HCT116 (cell line): ENCODE data around the gene NKAIN4. TPM values are rescaled to one million over a fixed set of nuclear protein-coding genes. Genes with fewer than 3 reads are reported as not detected.

ENCODE experiments used
- ATAC-seq: fragments of 200-7000 bp; cut with Tn5 transposase; 2 replicates; pipeline ENCODE4 v1.9.1; 2020; ENCODE audit warnings: mild to moderate bottlenecking, moderate library complexity
- BruUV-seq: library from RNA; stranded (reverse); fragments of 400-500 nt; replicated peaks from 2 replicates; lab custom pipeline; 2021; lab: Mats Ljungman, UMichigan
- CTCF ChIA-PET: fragments of 300-600 bp; sonication (Branson Sonifier 250); formaldehyde crosslinking; loops from one replicate; lab custom pipeline; 2021; ENCODE audit warnings: antibody characterized with exemption; lab: Charles Lee
- POLR2A ChIA-PET: fragments of 300-600, 350-600 bp; sonication (Branson Sonifier 250); formaldehyde crosslinking; loops from one replicate; lab custom pipeline; 2021; ENCODE audit warnings: antibody characterized with exemption; lab: Charles Lee
- RAD21 ChIA-PET, 2 experiments: fragments of 300-600 bp; sonication (Branson Sonifier 250); formaldehyde crosslinking; loops; one replicate each; lab custom pipeline; 2023; ENCODE audit warnings: low total read pairs in 2 of 2; ENCODE audit not compliant: uncharacterized antibody in 2 of 2, unreplicated experiment in 2 of 2, low non-redundant PET in 1 of 2; lab: Charles Lee
- DNase-seq: peaks from one replicate; pipeline ENCODE4 v3.0.0-alpha.2; 2010; ENCODE audit warnings: low read depth, low spot score
- H2AFZ ChIP-seq: fragments of 200-600 bp; shearing (Covaris generic), sonication (generic); 2 replicates; pipeline ENCODE4 v1.6.1; 2017; ENCODE audit warnings: low read depth, mixed run types, mixed read lengths, antibody characterized with exemption, low read length; ENCODE audit not compliant: poor library complexity, severe bottlenecking
- H3K27ac ChIP-seq: 2 replicates; pipeline ENCODE4 v1.5.1; 2012; ENCODE audit warnings: low read depth, low read length
- H3K27me3 ChIP-seq: fragments of 200-600 bp; sonication (generic); 2 replicates; pipeline ENCODE4 v1.6.1; 2016; ENCODE audit warnings: mixed run types, low read length, mixed read lengths; ENCODE audit not compliant: insufficient read depth
- H3K36me3 ChIP-seq, 2 experiments: fragments of 200-500 bp in 1 of 2; fragments of 200-600 bp in 1 of 2; sonication (Bioruptor generic) in 1 of 2; sonication (generic) in 1 of 2; 2 replicates each; pipeline versions ENCODE4 v1.5.1 to v1.6.1; 2014 to 2016; ENCODE audit warnings: low read length in 2 of 2, inconsistent platforms in 1 of 2, mixed read lengths in 1 of 2, mixed run types in 1 of 2; ENCODE audit not compliant: insufficient read depth in 2 of 2, control insufficient read depth in 1 of 2
- H3K4me1 ChIP-seq, 2 experiments: fragments of 200-600 bp in 1 of 2; sonication (generic) in 1 of 2; 2 replicates each; pipeline versions ENCODE4 v1.5.1 to v1.6.1; 2012 to 2017; ENCODE audit warnings: low read length in 2 of 2, inconsistent platforms in 1 of 2, mild to moderate bottlenecking in 1 of 2, mixed read lengths in 1 of 2, mixed run types in 1 of 2, moderate library complexity in 1 of 2; ENCODE audit not compliant: insufficient read depth in 2 of 2, control insufficient read depth in 1 of 2
- H3K4me2 ChIP-seq: fragments of 200-600 bp; sonication (generic); 2 replicates; pipeline ENCODE4 v1.6.1; 2017; ENCODE audit warnings: mixed run types, low read length, mixed read lengths
- H3K4me3 ChIP-seq, 2 experiments: fragments of 200-600 bp in 1 of 2; sonication (generic) in 1 of 2; replicated peaks in 1 of 2; 2 replicates each; pipeline ENCODE4 v1.5.1; 2011 to 2016; ENCODE audit warnings: low read length in 2 of 2, control low read depth in 1 of 2, low read depth in 1 of 2, mild to moderate bottlenecking in 1 of 2, mixed read lengths in 1 of 2, mixed run types in 1 of 2
- H3K79me2 ChIP-seq: fragments of 200-600 bp; sonication (generic); 2 replicates; pipeline ENCODE4 v1.6.1; 2017; ENCODE audit warnings: mild to moderate bottlenecking, mixed run types, low read length, moderate library complexity, mixed read lengths; ENCODE audit not compliant: insufficient read depth
- H3K9ac ChIP-seq: fragments of 200-600 bp; sonication (generic); 2 replicates; pipeline ENCODE4 v1.6.1; 2016; ENCODE audit warnings: low read length, mixed read lengths
- H3K9me2 ChIP-seq: fragments of 200-600 bp; sonication (generic), shearing (Covaris generic); 2 replicates; pipeline ENCODE4 v1.6.1; 2017; ENCODE audit warnings: mixed run types, mild to moderate bottlenecking, moderate library complexity; ENCODE audit not compliant: insufficient read depth
- H3K9me3 ChIP-seq, 2 experiments: fragments of 200-500 bp in 1 of 2; fragments of 200-600 bp in 1 of 2; sonication (Bioruptor generic) in 1 of 2; sonication (generic) in 1 of 2; 2 replicates each; pipeline ENCODE4 v1.6.1; 2014 to 2017; ENCODE audit warnings: low read length in 2 of 2, mixed read lengths in 2 of 2, inconsistent platforms in 1 of 2, low read depth in 1 of 2, mild to moderate bottlenecking in 1 of 2, mixed run types in 1 of 2, moderate library complexity in 1 of 2; ENCODE audit not compliant: control insufficient read depth in 1 of 2, insufficient read depth in 1 of 2
- H4K20me1 ChIP-seq: fragments of 200-600 bp; sonication (generic), shearing (Covaris generic); 2 replicates; pipeline ENCODE4 v1.6.1; 2017; ENCODE audit warnings: mixed run types, mild to moderate bottlenecking, moderate library complexity; ENCODE audit not compliant: insufficient read depth
- CEBPB ChIP-seq: IDR thresholded peaks from 2 replicates; pipeline ENCODE4 v1.6.1; 2012; ENCODE audit warnings: low read depth
- ELF1 ChIP-seq: IDR thresholded peaks from 2 replicates; pipeline ENCODE4 v1.6.1; 2012; ENCODE audit warnings: low read depth, borderline replicate concordance
- EZH2phosphoT487 ChIP-seq: fragments of 200-600 bp; IDR thresholded peaks from 2 replicates; pipeline ENCODE4 v1.6.1; 2018; ENCODE audit warnings: antibody characterized with exemption, borderline replicate concordance
- FOSL1 ChIP-seq: IDR thresholded peaks from 2 replicates; pipeline ENCODE4 v1.6.1; 2012; ENCODE audit warnings: low read depth
- POLR2A ChIP-seq: IDR thresholded peaks from 2 replicates; pipeline ENCODE4 v1.7.0; 2011; ENCODE audit warnings: borderline replicate concordance; ENCODE audit not compliant: insufficient read depth, insufficient read length; ENCODE audit errors: extremely low read depth
- POLR2AphosphoS5 ChIP-seq: IDR thresholded peaks from 2 replicates; pipeline ENCODE4 v1.6.1; 2011; ENCODE audit warnings: mild to moderate bottlenecking, low read depth, low read length, moderate library complexity
- RAD21 ChIP-seq: IDR thresholded peaks from 2 replicates; pipeline ENCODE4 v1.6.1; 2012; ENCODE audit warnings: low read depth, mild to moderate bottlenecking
- SIN3A ChIP-seq: IDR thresholded peaks from 2 replicates; pipeline ENCODE4 v1.6.1; 2012; ENCODE audit warnings: low read depth
- TCF7L2 ChIP-seq: IDR thresholded peaks from 2 replicates; pipeline ENCODE4 v1.7.0; 2011; ENCODE audit warnings: borderline replicate concordance, inconsistent platforms; ENCODE audit not compliant: insufficient read depth, insufficient read length; ENCODE audit errors: extremely low read depth
- YY1 ChIP-seq: IDR thresholded peaks from 2 replicates; pipeline ENCODE4 v1.6.1; 2011; ENCODE audit warnings: low read length, low read depth, moderate library complexity, mild to moderate bottlenecking; ENCODE audit not compliant: insufficient replicate concordance; ENCODE audit errors: extremely low read depth
- ZBTB33 ChIP-seq: IDR thresholded peaks from 2 replicates; pipeline ENCODE4 v1.6.1; 2011; ENCODE audit warnings: mild to moderate bottlenecking, low read length, moderate library complexity; ENCODE audit not compliant: insufficient replicate concordance; ENCODE audit errors: extremely low read depth
- ZFX ChIP-seq: fragments of 450-650 bp; IDR thresholded peaks from 2 replicates; pipeline ENCODE4 v1.6.1; 2017
- intact Hi-C: fragments of 100-400 bp; cut with micrococcal nuclease; formaldehyde crosslinking; loops from 2 replicates; pipeline ENCODE4 v1.10.0; 2022
- total RNA-seq: library from RNA; stranded (reverse); gene quantifications from one replicate; pipeline ENCODE4 v1.2.1, GENCODE V29; 2021; ENCODE audit not compliant: unreplicated experiment

The NKAIN4 gene
- total RNA-seq, 1 experiment from 2014 or later: not detected

GRCh38 chr20:63273059-63273579 lies 18.9 kb upstream of the NKAIN4 start:
- 0 out of 2 replicates have a peak, but pooled peaks have one; percentile 41 for TF ChIP-seq ZFX
- TF ChIP-seq POLR2AphosphoS5: no peak
- no peak for TF ChIP-seq TCF7L2
- TF ChIP-seq EZH2phosphoT487: no peak
- Histone ChIP-seq H3K9me2 (no peaks in the 10 kb centered on the region), H3K9ac (peak overlapping the region; percentile 96), H3K4me3 (peak overlapping the region; percentile 98 to 99), H3K27ac (peak overlapping the region; percentile 72), H3K4me2 (peak overlapping the region; percentile 99), H3K4me1 (peaks cover 10 to 30% of the 10 kb centered on the region in 2 experiments), H3K27me3 (no peaks in the 10 kb centered on the region), H3K36me3 (peaks cover 20 to 24% of the 10 kb centered on the region in 2 experiments), H3K79me2 (peaks cover 51% of the 10 kb centered on the region), H4K20me1 (no peaks in the 10 kb centered on the region), H2AFZ (no peak overlapping the region), H3K9me3 (no peaks in the 10 kb centered on the region)
- ChIA-PET RAD21 (interaction anchor here in 1 of 2 experiments (0.6 kb wide), 1 partner anchor 50 kb away, joined by 3 read pairs; no protein-coding TSS in a partner anchor), CTCF (interaction anchor here (0.6 to 3.8 kb wide), 3 partner anchors 37 to 105 kb away, joined by 5 to 16 read pairs (median 5); no protein-coding TSS in a partner anchor), POLR2A (interaction anchor here (1.0 to 1.1 kb wide), 4 partner anchors 8 to 301 kb away, joined by 3 to 6 read pairs (median 3); no protein-coding TSS in a partner anchor)
- no peak for ATAC-seq
- no TSS peak for BruUV-seq
- intact Hi-C loops: loop anchor here (5.0 kb wide), 1 partner anchor 41 kb away; no protein-coding TSS in a partner anchor
- DNase-seq: no peak

GRCh38 chr20:63272105-63273058 lies 18.1 kb upstream of the NKAIN4 start, which contains the start of gene ARFGAP1:
TSS of gene ARFGAP1 (plus strand) at chr20:63272813. CDS start at chr20:63275581, 2,768 bp downstream.
- Histone ChIP-seq H3K4me2 (peak within 1 kb of the TSS; percentile 99), H3K4me3 (peak within 1 kb of the TSS; percentile 98 to 99), H3K27me3 (no peaks in the 10 kb centered on the region), H3K4me1 (peaks cover 10 to 30% of the 10 kb centered on the region in 2 experiments), H3K36me3 (peaks cover 13 to 16% of the 10 kb centered on the region in 2 experiments), H3K9me2 (no peaks in the 10 kb centered on the region), H3K79me2 (peaks cover 48% of the 10 kb centered on the region), H3K9ac (peak within 1 kb of the TSS; percentile 96), H4K20me1 (no peaks in the 10 kb centered on the region), H3K9me3 (no peaks in the 10 kb centered on the region), H2AFZ (no peak within 1 kb of the TSS), H3K27ac (peak within 1 kb of the TSS; percentile 72)
- ChIA-PET CTCF (interaction anchor here (0.6 to 3.8 kb wide), 3 partner anchors 38 to 104 kb away, joined by 5 to 16 read pairs (median 5); no protein-coding TSS in a partner anchor), RAD21 (no interaction called here), POLR2A (interaction anchor here (1.0 to 1.1 kb wide), 3 partner anchors 9 to 49 kb away, joined by 3 to 6 read pairs (median 3); no protein-coding TSS in a partner anchor)
- BruUV-seq: no TSS peak
- intact Hi-C loops: loop anchor here (5.0 kb wide), 1 partner anchor 40 kb away; no protein-coding TSS in a partner anchor
- DNase-seq (peak; percentile 61), ATAC-seq (peak; percentile 93)
- TF ChIP-seq FOSL1: no peak
- TF ChIP-seq ZFX: peak; percentile 73; the same call in 1 of the 2 replicates
- TF ChIP-seq ELF1: no peak; the same call in 1 of the 2 replicates
- peak; percentile 91 for TF ChIP-seq POLR2AphosphoS5
- no peak for TF ChIP-seq RAD21
- no peak for TF ChIP-seq SIN3A
- TF ChIP-seq POLR2A: peak; percentile 38
- no peak for TF ChIP-seq CEBPB
- TF ChIP-seq YY1: peak; percentile 44
- TF ChIP-seq ZBTB33: peak; percentile 58
